Measurements from ENCODE around the gene CRACDL.

The CRACDL gene

DNA sequence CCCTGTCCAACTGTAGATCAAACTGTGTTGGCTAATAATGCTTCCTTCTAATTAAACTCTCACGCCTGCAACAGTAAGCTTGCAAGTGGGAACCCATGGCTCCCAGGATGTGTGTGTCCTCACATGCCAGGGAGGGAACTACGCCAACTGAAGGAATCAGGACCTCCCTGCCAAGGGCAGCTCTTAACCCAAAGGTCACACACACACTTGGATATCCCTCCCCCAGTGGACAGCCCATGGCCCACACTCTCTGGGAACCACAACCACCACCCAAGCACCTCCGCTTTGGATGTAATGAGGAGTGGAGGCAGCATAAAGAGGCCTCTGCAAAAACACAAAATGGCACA, 102.1 kb downstream of the CRACDL start:
- Histone ChIP-seq H3K4me3 (ENCODE audit: low read depth, low read length) (no peak overlapping the region), H3K4me1 (ENCODE audit: control insufficient read depth, insufficient read depth, low read length) (no peaks in the 10 kb centered on the region), H3K9ac (ENCODE audit: low read depth, low read length) (no peak overlapping the region), H3K27me3 (ENCODE audit: control insufficient read depth, insufficient read depth, low read length) (no peaks in the 10 kb centered on the region), H3K36me3 (ENCODE audit: control insufficient read depth, insufficient read depth, low read length) (no peaks in the 10 kb centered on the region), H3K9me3 (ENCODE audit: control insufficient read depth, insufficient read depth, low read length) (no peaks in the 10 kb centered on the region)

DNA sequence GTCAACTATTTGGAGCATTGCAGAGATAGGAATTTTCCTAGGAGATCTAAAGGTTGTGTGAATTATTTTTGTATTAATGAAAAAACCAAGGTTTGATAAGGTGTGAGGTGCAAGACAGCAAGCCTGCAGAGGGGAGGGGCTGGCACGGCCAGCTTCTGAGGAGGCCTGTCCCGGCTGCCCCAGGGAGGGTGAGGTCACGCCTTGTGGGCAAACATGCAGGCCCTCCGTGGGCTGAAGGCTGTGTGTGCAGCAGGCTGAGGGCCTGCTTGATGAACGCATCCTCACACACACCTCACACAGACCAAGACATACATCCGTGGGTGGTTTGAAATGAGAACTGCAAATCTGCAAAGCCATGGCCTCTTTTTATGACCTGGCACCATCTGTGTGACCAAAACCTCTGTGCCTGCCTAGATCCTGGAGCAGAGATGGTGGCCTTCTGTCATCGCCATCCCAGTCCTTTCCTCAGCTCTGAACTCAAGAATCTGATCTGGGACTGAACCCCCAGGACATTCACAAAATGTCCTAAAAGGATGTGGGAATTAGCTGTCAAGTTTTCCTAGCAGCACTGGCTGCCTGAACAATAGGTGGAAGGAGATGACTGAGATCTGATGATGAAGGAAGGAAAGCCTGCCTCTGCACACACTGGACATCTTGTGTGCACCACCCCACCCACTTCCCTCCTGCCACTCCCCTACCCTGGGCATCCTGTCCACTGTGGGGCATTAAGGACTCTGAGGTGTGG, 102.7 kb downstream of the CRACDL start:
- Histone ChIP-seq H3K27me3 (ENCODE audit: control insufficient read depth, insufficient read depth, low read length) (no peaks in the 10 kb centered on the region), H3K4me3 (ENCODE audit: low read depth, low read length) (no peak overlapping the region), H3K9ac (ENCODE audit: low read depth, low read length) (no peak overlapping the region), H3K4me1 (ENCODE audit: control insufficient read depth, insufficient read depth, low read length) (no peaks in the 10 kb centered on the region), H3K36me3 (ENCODE audit: control insufficient read depth, insufficient read depth, low read length) (no peaks in the 10 kb centered on the region), H3K9me3 (ENCODE audit: control insufficient read depth, insufficient read depth, low read length) (no peaks in the 10 kb centered on the region)

DNA sequence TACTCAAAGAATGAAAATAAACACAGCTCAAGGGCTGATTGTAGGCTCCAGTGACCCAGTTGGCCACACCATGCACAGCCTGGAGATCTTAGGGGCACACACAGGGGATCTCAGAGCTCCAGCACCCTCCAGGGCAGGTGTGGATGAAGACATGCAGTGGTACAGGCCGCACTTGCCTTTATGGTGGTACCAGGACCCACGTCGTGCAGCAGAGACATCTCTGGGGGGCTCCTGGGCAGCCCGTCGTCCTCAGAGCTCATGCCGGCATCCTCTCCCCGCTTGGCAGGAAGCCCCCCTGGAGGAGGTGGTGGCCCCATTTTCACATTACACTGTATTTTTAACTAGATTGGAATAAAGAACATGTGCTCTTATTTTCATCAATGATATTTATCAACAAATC, 103.9 kb downstream of the CRACDL start:
- no peaks in the 10 kb centered on the region for H3K4me1 ChIP-seq (ENCODE audit: control insufficient read depth, insufficient read depth, low read length)
- no peaks in the 10 kb centered on the region for H3K9me3 ChIP-seq (ENCODE audit: control insufficient read depth, insufficient read depth, low read length)

DNA sequence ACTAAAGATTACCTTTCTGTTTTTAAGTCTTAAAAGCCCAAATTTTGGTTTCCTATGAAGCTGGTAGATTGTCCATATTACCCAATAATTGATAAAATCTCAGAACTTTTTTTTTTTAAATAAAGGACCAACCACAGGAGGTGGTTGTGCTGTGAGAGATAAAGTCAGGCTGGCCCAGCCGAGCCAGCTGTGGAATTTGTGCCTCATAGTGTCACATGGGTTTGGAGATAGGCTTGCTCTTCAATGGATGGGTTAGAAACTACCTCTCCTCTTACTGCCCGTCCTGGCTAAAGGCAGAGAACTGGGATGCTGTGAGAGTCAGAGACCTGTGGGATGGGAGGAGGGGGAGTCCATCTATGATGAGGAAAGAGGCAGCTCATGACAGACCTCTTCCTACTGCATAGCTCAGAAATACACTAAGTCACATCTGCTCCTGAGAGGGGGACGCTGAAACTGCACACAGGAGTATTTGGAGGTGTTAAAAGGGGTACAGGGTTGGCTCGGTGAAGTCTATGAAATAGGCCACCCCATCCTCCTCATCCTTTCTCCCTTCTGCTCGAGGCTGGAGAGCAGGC, 105.4 kb downstream of the CRACDL start:
- Histone ChIP-seq H3K9ac (ENCODE audit: low read depth, low read length) (no peak overlapping the region), H3K27me3 (ENCODE audit: control insufficient read depth, insufficient read depth, low read length) (no peaks in the 10 kb centered on the region), H3K4me3 (ENCODE audit: low read depth, low read length) (no peak overlapping the region), H3K36me3 (ENCODE audit: control insufficient read depth, insufficient read depth, low read length) (no peaks in the 10 kb centered on the region), H3K9me3 (ENCODE audit: control insufficient read depth, insufficient read depth, low read length) (no peaks in the 10 kb centered on the region), H3K4me1 (ENCODE audit: control insufficient read depth, insufficient read depth, low read length) (no peaks in the 10 kb centered on the region)

More for the DNA sequence above, 103.9 kb downstream of the CRACDL start:
- Histone ChIP-seq H3K9ac (ENCODE audit: low read depth, low read length) (no peak overlapping the region), H3K27me3 (ENCODE audit: control insufficient read depth, insufficient read depth, low read length) (no peaks in the 10 kb centered on the region), H3K36me3 (ENCODE audit: control insufficient read depth, insufficient read depth, low read length) (no peaks in the 10 kb centered on the region), H3K4me3 (ENCODE audit: low read depth, low read length) (no peak overlapping the region)

DNA sequence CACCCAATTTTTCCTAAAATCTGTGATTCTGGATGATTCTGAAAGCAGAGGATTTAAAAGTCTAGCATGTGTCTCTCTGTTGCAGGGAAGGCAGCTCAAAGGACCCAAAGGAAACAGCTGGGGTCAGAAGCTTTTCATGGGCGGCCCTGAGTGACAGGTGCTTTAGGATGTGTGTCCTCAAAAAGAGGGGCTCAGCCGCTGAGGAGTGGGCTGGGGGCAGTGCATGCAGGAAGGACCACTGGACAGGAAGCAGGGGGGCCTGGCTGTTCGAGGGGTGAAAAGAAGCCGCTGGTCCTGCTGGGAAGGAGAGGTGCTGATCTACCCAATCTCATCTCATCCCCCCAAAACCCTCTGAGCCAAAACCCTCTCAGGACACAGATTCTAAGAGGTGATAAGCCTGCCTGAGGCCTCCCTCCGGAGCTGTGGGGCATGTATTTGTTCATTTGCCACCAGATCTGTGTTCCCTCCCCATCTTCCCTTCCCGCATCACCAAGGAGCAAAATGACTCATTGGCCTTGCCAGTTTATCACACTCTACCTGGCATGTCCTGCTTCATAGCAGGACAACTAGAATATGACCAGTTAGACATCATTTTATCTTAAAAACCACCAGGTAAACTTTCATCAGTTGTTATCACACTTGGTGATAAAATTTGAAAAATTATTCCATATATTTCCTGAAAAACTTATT, 106.3 kb downstream of the CRACDL start:
- Histone ChIP-seq H3K27me3 (ENCODE audit: control insufficient read depth, insufficient read depth, low read length) (no peaks in the 10 kb centered on the region), H3K4me1 (ENCODE audit: control insufficient read depth, insufficient read depth, low read length) (no peaks in the 10 kb centered on the region), H3K9ac (ENCODE audit: low read depth, low read length) (no peak overlapping the region)

DNA sequence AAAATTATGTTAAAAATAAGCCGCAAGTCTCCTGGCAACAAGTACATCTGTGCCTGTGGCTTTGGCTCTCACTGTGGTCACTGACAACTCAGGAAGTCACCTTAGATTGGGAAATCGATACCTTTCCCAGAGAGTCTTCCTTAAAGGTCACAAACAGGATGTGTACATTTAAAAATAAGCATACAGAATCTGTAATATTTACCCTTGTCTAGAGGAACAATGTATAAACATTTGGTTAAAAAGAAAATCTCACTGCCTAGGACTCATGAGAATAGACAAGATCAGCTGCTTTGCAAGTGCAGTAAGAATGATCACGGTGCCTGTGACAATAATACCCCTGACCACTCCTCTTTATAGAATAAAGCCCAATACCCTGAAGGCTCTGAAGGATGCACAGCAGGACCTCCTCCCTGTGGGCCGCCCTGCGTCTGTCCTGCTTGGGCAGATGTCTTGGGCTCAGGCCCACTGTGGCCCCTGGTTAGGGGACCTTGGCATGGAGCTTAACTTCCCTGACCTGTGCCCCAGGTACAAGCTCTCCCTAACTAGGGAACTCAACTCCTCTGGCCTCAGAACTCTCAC, 107.1 kb downstream of the CRACDL start:
- Histone ChIP-seq H3K9ac (ENCODE audit: low read depth, low read length) (no peak overlapping the region), H3K36me3 (ENCODE audit: control insufficient read depth, insufficient read depth, low read length) (no peaks in the 10 kb centered on the region), H3K4me3 (ENCODE audit: low read depth, low read length) (no peak overlapping the region), H3K27me3 (ENCODE audit: control insufficient read depth, insufficient read depth, low read length) (peaks cover 5% of the 10 kb centered on the region), H3K4me1 (ENCODE audit: control insufficient read depth, insufficient read depth, low read length) (no peaks in the 10 kb centered on the region), H3K9me3 (ENCODE audit: control insufficient read depth, insufficient read depth, low read length) (no peaks in the 10 kb centered on the region)

More for the DNA sequence above, 106.3 kb downstream of the CRACDL start:
- Histone ChIP-seq H3K9me3 (ENCODE audit: control insufficient read depth, insufficient read depth, low read length) (no peaks in the 10 kb centered on the region), H3K4me3 (ENCODE audit: low read depth, low read length) (no peak overlapping the region), H3K36me3 (ENCODE audit: control insufficient read depth, insufficient read depth, low read length) (no peaks in the 10 kb centered on the region)

DNA sequence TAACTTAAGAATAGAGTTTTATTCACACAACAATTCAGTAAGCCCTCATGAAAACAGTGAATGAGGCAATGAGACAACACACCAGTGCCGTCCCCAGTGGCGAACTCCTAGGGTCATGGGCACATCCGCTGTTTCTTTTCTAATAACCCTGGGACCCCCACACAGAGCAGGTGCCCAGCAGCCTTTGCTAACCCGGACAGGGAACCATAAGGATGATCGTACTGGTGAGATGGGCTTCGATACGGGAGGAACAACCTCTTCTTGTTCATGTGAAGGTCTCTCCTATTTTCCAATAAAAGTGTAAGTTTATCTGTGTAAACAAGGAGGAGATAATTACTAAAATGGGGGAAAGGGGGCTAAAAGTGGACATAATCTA, 107.7 kb downstream of the CRACDL start:
- H3K9me3 ChIP-seq (ENCODE audit: control insufficient read depth, insufficient read depth, low read length), result no peaks in the 10 kb centered on the region
- no peaks in the 10 kb centered on the region for H3K4me1 ChIP-seq (ENCODE audit: control insufficient read depth, insufficient read depth, low read length)
- H3K27me3 ChIP-seq (ENCODE audit: control insufficient read depth, insufficient read depth, low read length), result peaks cover 11% of the 10 kb centered on the region
- no peak overlapping the region for H3K9ac ChIP-seq (ENCODE audit: low read depth, low read length)
- H3K36me3 ChIP-seq (ENCODE audit: control insufficient read depth, insufficient read depth, low read length), result no peaks in the 10 kb centered on the region
- H3K4me3 ChIP-seq (ENCODE audit: low read depth, low read length), result no peak overlapping the region

DNA sequence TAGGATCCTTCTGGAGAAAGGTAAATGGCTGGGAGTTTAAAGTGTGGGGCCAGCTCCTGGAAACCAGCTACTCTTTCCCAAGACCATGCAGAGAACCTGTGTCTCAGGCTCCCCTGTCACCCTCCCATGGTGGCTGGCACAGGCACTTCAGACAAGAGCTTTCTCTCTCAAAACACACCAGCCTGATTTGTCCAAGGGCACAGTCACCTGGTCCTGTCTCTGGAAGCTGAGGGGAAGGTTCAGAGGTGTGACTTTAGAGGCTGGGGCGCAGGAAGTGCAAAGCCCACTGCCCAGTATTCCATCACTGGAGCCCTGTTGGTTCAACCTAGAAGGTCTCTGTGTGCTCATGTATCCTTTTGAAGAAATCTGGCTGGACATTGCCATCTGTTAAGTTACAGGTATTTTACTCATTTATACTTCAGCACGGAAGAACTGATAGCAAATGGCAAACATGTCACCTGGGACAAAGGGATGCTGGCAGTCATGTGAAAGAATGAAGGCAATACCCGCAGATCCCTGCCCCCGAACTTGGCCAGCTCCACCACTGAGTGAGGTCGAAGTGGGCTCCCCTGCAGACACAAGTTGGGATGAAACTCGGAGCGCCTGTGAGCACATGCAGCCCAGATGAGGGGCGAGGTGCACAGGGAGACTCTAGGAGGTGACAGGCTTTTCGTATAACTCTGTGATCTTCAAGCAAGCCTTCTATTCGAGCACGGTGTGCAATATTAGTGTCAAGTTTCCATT, 108.2 kb downstream of the CRACDL start:
- Histone ChIP-seq H3K4me3 (ENCODE audit: low read depth, low read length) (no peak overlapping the region), H3K27me3 (ENCODE audit: control insufficient read depth, insufficient read depth, low read length) (peaks cover 12% of the 10 kb centered on the region), H3K9me3 (ENCODE audit: control insufficient read depth, insufficient read depth, low read length) (no peaks in the 10 kb centered on the region), H3K9ac (ENCODE audit: low read depth, low read length) (no peak overlapping the region), H3K4me1 (ENCODE audit: control insufficient read depth, insufficient read depth, low read length) (no peaks in the 10 kb centered on the region), H3K36me3 (ENCODE audit: control insufficient read depth, insufficient read depth, low read length) (no peaks in the 10 kb centered on the region)

DNA sequence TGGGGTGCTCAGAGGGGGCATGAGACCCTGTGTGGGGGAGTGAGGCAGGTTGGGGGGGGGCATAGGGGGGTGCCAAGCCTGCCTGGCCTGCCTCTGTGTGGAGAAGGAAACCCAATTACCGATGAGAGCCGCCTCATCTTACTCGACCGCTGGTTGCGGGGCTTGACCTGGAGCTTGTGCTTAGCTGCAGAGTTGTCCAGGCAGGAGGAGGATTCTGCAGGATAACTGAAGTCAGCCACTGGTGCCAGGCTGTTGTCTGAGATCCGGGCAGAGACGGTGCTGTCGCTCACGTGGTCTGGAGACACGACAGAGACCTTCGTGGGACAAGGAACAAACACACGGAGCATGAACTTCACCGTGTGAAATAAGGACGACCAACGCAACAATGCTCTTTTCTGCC, 109.2 kb downstream of the CRACDL start:
- Histone ChIP-seq H3K4me1 (ENCODE audit: control insufficient read depth, insufficient read depth, low read length) (no peaks in the 10 kb centered on the region), H3K9ac (ENCODE audit: low read depth, low read length) (no peak overlapping the region), H3K27me3 (ENCODE audit: control insufficient read depth, insufficient read depth, low read length) (peaks cover 15% of the 10 kb centered on the region), H3K36me3 (ENCODE audit: control insufficient read depth, insufficient read depth, low read length) (no peaks in the 10 kb centered on the region), H3K4me3 (ENCODE audit: low read depth, low read length) (no peak overlapping the region), H3K9me3 (ENCODE audit: control insufficient read depth, insufficient read depth, low read length) (no peaks in the 10 kb centered on the region)

DNA sequence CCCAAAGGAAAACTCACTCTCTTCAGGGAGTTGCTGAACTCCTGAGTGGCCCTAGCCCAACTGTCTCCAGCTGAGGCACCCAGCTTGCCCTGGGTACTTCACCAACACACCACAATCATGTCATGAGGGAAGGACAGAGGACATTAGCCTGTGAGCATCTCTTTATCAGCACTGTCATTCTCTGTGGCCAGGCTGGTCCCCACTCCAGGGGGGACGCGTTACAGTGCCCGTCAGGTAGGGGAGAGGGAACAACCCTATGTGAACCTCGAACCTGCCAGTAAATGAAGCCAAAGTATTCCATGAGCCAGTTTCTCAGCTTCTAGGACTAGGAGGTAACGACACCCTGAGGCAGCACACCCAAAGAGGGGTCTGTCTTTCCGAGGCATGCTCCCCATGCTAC, 110.2 kb downstream of the CRACDL start:
- peaks cover 22% of the 10 kb centered on the region for H3K27me3 ChIP-seq (ENCODE audit: control insufficient read depth, insufficient read depth, low read length)

DNA sequence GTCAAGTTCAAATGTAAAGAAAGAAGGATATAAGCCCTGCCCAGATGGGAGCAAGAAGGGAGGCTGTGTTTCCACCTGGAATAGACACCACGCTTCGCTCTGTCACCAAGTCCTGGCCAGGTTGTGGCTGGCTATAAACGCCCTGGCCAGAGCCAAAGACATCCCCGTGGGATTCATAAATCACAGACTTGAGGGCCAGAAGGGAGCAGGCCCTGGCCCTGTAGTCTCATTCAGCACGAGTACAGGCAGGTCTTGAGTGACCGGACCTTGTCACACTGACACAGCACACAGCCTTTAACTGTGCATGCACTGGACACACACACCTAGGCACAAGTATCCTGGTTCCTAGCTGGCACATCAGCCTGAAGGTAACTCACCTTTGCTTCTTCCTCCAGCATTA, 110.6 kb downstream of the CRACDL start:
- no peaks in the 10 kb centered on the region for H3K9me3 ChIP-seq (ENCODE audit: control insufficient read depth, insufficient read depth, low read length)
- H3K4me3 ChIP-seq (ENCODE audit: low read depth, low read length), result no peak overlapping the region
- H3K4me1 ChIP-seq (ENCODE audit: control insufficient read depth, insufficient read depth, low read length), result no peaks in the 10 kb centered on the region
- no peak overlapping the region for H3K9ac ChIP-seq (ENCODE audit: low read depth, low read length)
- H3K27me3 ChIP-seq (ENCODE audit: control insufficient read depth, insufficient read depth, low read length), result peaks cover 27% of the 10 kb centered on the region
- H3K36me3 ChIP-seq (ENCODE audit: control insufficient read depth, insufficient read depth, low read length), result no peaks in the 10 kb centered on the region

More for the DNA sequence above, 110.2 kb downstream of the CRACDL start:
- H3K4me1 ChIP-seq (ENCODE audit: control insufficient read depth, insufficient read depth, low read length), result no peaks in the 10 kb centered on the region
- no peak overlapping the region for H3K4me3 ChIP-seq (ENCODE audit: low read depth, low read length)
- H3K9ac ChIP-seq (ENCODE audit: low read depth, low read length), result no peak overlapping the region
- no peaks in the 10 kb centered on the region for H3K9me3 ChIP-seq (ENCODE audit: control insufficient read depth, insufficient read depth, low read length)
- H3K36me3 ChIP-seq (ENCODE audit: control insufficient read depth, insufficient read depth, low read length), result no peaks in the 10 kb centered on the region

Measured in iPS-15b (cell line).